Glutamatergic neuron (in vitro differentiated cells): Measurements from ENCODE around the gene STPG3. TPM values are rescaled to one million over a fixed set of nuclear protein-coding genes. Genes with fewer than 3 reads are reported as not detected.

ENCODE experiments used
- DNase-seq: peaks from one replicate; pipeline ENCODE4 v3.0.0; 2022
- H3K27ac Mint-ChIP-seq: one replicate; pipeline ENCODE4 v1.8.0; 2020; ENCODE audit warnings: mild to moderate bottlenecking, mixed read lengths, inconsistent platforms; ENCODE audit not compliant: unreplicated experiment
- H3K27me3 Mint-ChIP-seq: one replicate; pipeline ENCODE4 v1.8.0; 2020; ENCODE audit warnings: mild to moderate bottlenecking, moderate library complexity, mixed read lengths, inconsistent platforms; ENCODE audit not compliant: unreplicated experiment
- H3K36me3 Mint-ChIP-seq: one replicate; pipeline ENCODE4 v1.8.0; 2020; ENCODE audit warnings: mild to moderate bottlenecking, mixed read lengths, inconsistent platforms; ENCODE audit not compliant: unreplicated experiment
- H3K4me1 Mint-ChIP-seq: one replicate; pipeline ENCODE4 v1.8.0; 2020; ENCODE audit warnings: mild to moderate bottlenecking, low read depth, mixed read lengths, inconsistent platforms; ENCODE audit not compliant: unreplicated experiment
- H3K4me3 Mint-ChIP-seq: one replicate; pipeline ENCODE4 v1.8.0; 2020; ENCODE audit warnings: mild to moderate bottlenecking, mixed read lengths, inconsistent platforms; ENCODE audit not compliant: unreplicated experiment
- H3K9me3 Mint-ChIP-seq: one replicate; pipeline ENCODE4 v1.8.0; 2020; ENCODE audit warnings: mild to moderate bottlenecking, moderate library complexity, mixed read lengths, inconsistent platforms; ENCODE audit not compliant: unreplicated experiment
- total RNA-seq: library from RNA; stranded (reverse); fragmentation: NEBNext Ultra II Directional; extraction: Animal tissue kit (Norgen Biotek cat#: 25700); gene quantifications from one replicate; pipeline ENCODE4 v1.2.1, GENCODE V29; 2021; ENCODE audit not compliant: unreplicated experiment
- TF ChIP-seq, protein P1 (sequence below): fragments of 200-600 bp; sonication (generic); IDR thresholded peaks from one replicate; pipeline ENCODE4 v1.5.0; 2021; ENCODE audit not compliant: partially characterized antibody, unreplicated experiment

STPG3 gene
- total RNA-seq, 1 donor from 2014 or later, result not detected

DNA sequence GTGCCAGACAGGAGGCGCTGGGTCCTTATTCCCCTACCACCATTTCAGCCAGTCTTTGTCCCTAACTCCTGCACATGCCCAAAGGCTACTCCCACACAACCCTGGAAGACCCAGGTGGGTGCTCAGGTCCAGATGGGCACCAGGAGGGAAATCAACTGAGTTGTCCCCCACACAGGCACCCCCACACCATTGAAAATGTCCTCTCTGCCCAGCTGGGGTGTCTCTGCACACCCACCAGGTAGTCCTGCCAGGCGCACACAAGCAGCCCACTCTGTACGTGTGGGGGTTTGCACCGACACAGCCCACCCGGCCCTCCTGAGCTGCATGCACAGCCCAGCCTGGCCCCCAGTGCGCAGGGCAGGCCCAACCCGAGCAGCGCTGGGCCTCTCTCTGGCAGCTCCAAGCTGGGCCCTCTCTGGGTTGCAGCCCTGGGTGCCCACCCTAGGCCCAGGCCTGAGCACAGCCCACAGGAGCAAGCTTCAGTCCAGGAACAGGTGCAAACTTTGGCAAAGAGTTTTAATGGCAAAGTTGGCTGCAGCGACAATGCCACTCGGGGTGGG is 31.2 kb upstream of the STPG3 start:
- no peaks in the 10 kb centered on the region for H3K36me3 Mint-ChIP-seq
- H3K27ac Mint-ChIP-seq, result no peak overlapping the region
- TF ChIP-seq, protein P1, sequence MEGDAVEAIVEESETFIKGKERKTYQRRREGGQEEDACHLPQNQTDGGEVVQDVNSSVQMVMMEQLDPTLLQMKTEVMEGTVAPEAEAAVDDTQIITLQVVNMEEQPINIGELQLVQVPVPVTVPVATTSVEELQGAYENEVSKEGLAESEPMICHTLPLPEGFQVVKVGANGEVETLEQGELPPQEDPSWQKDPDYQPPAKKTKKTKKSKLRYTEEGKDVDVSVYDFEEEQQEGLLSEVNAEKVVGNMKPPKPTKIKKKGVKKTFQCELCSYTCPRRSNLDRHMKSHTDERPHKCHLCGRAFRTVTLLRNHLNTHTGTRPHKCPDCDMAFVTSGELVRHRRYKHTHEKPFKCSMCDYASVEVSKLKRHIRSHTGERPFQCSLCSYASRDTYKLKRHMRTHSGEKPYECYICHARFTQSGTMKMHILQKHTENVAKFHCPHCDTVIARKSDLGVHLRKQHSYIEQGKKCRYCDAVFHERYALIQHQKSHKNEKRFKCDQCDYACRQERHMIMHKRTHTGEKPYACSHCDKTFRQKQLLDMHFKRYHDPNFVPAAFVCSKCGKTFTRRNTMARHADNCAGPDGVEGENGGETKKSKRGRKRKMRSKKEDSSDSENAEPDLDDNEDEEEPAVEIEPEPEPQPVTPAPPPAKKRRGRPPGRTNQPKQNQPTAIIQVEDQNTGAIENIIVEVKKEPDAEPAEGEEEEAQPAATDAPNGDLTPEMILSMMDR, result no peak
- DNase-seq, result no peak
- H3K4me3 Mint-ChIP-seq, result peak overlapping the region; percentile 55
- H3K4me1 Mint-ChIP-seq, result peaks cover 4% of the 10 kb centered on the region
- peaks cover 6% of the 10 kb centered on the region for H3K9me3 Mint-ChIP-seq
- peaks cover 3% of the 10 kb centered on the region for H3K27me3 Mint-ChIP-seq

DNA sequence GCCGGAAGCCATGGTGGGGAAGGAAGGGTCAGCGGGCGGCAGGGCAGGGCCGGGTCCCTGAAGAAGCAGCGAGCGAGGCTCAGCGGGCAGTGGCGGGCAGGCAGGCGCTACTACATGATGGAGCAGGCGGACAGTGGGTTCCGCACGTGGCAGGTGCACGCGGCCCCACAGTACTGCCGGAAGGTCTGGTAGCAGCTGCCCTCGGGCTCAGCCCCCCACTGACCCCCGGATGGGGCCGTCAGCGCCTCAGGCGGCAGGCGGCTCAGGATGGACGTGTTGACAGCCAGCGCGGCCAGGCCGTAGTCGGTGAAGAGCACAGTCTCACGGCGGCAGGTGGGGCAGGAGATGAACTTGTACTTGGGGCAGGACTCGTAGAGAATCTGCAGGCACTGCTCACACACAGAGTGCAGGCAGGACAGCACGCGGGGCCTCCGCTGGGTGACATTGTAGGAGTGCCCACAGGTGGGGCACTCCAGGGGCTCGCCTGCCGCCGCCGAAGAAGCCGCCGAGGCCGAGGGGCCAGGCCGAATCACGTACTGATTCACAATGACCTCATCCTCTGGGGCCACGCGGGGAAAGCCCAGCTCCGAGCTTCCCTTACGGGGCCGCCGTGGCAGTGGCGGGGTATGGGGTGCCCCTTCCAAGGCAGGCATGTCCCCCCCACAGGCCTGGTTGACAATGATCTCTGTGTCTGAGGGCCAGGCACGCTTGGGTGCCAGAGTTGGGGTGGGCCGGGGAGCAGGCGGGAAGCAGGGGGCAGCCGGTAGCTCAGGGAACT is 30.6 kb upstream of the STPG3 start:
- peaks cover 2% of the 10 kb centered on the region for H3K27me3 Mint-ChIP-seq
- H3K4me1 Mint-ChIP-seq, result peaks cover 4% of the 10 kb centered on the region
- DNase-seq, result no peak
- no peak overlapping the region for H3K27ac Mint-ChIP-seq
- peak overlapping the region; percentile 55 for H3K4me3 Mint-ChIP-seq
- TF ChIP-seq, protein P1, result no peak
- no peaks in the 10 kb centered on the region for H3K36me3 Mint-ChIP-seq
- H3K9me3 Mint-ChIP-seq, result peaks cover 6% of the 10 kb centered on the region

DNA sequence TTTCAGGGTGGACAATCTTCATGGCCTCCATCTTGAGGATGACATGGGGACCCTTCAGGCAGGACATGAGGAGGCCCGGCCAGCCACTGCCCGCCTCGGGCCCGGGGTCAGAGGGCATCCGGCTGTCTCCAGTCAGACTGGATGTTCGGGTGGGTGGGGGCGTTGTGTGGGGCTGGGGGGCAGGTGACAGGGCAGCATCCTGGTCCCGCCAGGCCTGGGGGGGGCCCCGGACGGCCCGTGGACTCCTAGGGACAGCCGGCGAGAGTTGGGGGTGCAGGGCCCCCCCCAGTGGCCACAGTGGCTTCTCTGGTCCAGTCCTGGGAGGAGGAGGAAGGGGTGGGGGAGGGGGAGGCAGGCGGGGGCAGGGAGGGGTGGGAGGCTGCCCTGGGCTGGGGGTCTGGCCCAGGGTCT is 30.0 kb upstream of the STPG3 start:
- Mint-ChIP-seq H3K27me3 (peaks cover 2% of the 10 kb centered on the region), H3K4me1 (peaks cover 4% of the 10 kb centered on the region), H3K27ac (no peak overlapping the region), H3K4me3 (no peak overlapping the region), H3K36me3 (no peaks in the 10 kb centered on the region), H3K9me3 (peaks cover 6% of the 10 kb centered on the region)
- TF ChIP-seq, protein P1, result no peak
- DNase-seq, result no peak

DNA sequence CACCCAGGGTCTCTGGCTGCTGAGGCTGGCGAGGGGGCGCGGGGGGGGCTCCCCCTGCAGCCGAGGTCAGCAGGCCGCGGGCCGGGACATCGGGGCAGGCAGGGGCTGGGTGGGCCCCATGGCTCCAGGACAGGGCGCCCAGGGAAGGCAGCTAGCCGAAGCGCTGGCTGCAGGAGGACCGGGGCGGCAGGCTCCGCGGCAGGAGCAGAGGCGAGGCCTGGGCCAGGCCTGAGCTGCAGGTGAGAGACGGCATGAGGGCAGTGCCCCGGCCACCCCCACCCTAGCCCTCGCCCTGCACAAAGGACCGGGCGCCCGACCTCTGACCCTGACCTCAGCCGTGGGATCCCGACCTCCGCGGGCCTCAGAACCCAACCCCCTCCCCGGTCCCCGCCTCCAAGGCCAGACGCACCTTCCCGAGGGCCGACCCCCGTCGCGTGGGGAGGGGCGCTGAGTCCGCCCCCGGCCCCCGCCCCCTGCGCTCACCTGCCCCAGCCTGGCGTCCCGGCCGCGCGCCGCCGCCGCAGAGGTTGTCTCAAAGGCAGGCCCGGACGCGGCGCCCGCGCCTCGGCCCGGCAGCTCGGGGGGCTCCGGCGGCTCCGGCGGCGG is 29.5 kb upstream of the STPG3 start:
- no peaks in the 10 kb centered on the region for H3K36me3 Mint-ChIP-seq
- H3K9me3 Mint-ChIP-seq, result peaks cover 6% of the 10 kb centered on the region
- no peak overlapping the region for H3K4me3 Mint-ChIP-seq
- peaks cover 4% of the 10 kb centered on the region for H3K27me3 Mint-ChIP-seq
- TF ChIP-seq, protein P1, result no peak
- H3K27ac Mint-ChIP-seq, result no peak overlapping the region
- peak; percentile 53 for DNase-seq
- H3K4me1 Mint-ChIP-seq, result peaks cover 4% of the 10 kb centered on the region
